ENCODE measurements around the gene SLC38A8. TPM values are rescaled to one million over a fixed set of nuclear protein-coding genes. Genes with fewer than 3 reads are reported as not detected.

Gene SLC38A8
- total RNA-seq, 4 donors from 2014 or later: not detected

DNA sequence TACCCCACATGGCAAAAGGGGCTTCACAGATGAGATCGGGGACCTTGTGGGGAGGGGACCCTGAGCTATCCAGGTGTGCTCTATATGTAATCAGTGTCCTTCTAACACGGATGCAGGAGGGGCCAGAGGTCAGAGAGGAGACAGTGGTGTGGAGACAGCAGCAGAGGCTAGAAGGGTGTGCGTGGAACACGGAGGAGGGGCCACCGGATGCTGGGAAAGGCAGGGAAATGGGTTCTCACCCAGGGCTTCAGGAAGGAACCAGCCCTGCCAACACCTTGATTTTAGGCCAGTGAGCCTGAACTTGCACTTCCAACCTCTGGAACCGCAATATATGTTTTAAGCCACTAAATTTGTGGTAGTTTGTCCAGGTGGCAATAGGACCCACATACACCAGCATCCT is 4.6 kb upstream of the SLC38A8 start:
- ATAC-seq: no peak
- H3K4me3 ChIP-seq: no peak overlapping the region
- no peaks in the 10 kb centered on the region for H3K9me3 ChIP-seq
- H3K36me3 ChIP-seq: peaks cover 0 to 48% of the 10 kb centered on the region in 2 donors
- H3K27ac ChIP-seq: no peak overlapping the region
- H3K4me1 ChIP-seq: peaks cover 0 to 8% (median 0%) of the 10 kb centered on the region in 3 donors
- H3K27me3 ChIP-seq: peaks cover 13% of the 10 kb centered on the region
- WGBS, 2 donors (ENCODE audit: low coverage in 1 of 2): 88% methylated on average over 4 to 6 of the region's 6 CpGs
- TF ChIP-seq, protein P1, sequence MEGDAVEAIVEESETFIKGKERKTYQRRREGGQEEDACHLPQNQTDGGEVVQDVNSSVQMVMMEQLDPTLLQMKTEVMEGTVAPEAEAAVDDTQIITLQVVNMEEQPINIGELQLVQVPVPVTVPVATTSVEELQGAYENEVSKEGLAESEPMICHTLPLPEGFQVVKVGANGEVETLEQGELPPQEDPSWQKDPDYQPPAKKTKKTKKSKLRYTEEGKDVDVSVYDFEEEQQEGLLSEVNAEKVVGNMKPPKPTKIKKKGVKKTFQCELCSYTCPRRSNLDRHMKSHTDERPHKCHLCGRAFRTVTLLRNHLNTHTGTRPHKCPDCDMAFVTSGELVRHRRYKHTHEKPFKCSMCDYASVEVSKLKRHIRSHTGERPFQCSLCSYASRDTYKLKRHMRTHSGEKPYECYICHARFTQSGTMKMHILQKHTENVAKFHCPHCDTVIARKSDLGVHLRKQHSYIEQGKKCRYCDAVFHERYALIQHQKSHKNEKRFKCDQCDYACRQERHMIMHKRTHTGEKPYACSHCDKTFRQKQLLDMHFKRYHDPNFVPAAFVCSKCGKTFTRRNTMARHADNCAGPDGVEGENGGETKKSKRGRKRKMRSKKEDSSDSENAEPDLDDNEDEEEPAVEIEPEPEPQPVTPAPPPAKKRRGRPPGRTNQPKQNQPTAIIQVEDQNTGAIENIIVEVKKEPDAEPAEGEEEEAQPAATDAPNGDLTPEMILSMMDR (IDR thresholded peaks at IDR 0.05): no peak
- TF ChIP-seq EP300 (IDR thresholded peaks at IDR 0.05): no peak

DNA sequence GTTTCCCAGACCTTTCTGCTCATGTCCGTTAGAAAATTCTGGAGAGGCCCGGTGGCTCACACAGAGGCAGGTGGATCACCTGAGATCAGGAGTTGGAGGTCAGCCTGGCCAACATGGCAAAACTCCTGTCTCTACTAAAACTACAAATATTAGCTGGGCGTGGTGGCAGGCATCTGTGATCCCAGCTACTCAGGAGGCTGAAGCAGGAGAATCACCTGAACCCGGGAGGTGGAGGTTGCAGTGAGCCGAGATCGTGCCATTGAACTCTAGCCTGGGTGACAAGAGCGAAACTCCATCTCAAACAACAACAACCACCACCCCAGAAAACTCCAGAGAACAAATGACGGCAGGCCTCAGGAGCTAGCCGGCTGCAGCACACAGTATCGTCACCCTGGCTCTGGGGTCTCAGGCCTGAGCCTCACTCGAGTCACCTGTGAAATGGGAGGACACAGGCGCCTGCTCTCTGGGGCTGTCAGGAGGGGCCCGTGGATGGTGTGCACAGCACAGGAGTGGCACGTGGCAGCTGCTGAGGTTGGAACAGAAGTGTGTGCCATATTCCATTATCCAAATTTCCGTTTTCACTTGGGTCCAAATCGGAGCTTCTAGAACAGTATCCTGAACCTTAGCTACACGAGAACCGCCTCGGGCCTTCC is 3.3 kb upstream of the SLC38A8 start:
- H3K4me1 ChIP-seq: peaks cover 0 to 8% (median 0%) of the 10 kb centered on the region in 3 donors
- no peaks in the 10 kb centered on the region for H3K9me3 ChIP-seq
- TF ChIP-seq POLR2AphosphoS5 (IDR thresholded peaks at IDR 0.05): no peak
- TF ChIP-seq, protein P1 (IDR thresholded peaks at IDR 0.05): no peak
- TF ChIP-seq POLR2A (IDR thresholded peaks at IDR 0.05): no peak
- TF ChIP-seq EP300 (IDR thresholded peaks at IDR 0.05): no peak
- peaks cover 0 to 37% of the 10 kb centered on the region in 2 donors for H3K36me3 ChIP-seq
- 86 to 100% methylated on average over 2 to 8 of the region's 19 CpGs for WGBS, 2 donors (ENCODE audit: low coverage in 1 of 2)
- H3K27me3 ChIP-seq: peaks cover 16% of the 10 kb centered on the region
- no peak overlapping the region for H3K4me3 ChIP-seq
- ATAC-seq: no peak
- H3K27ac ChIP-seq: no peak overlapping the region

DNA sequence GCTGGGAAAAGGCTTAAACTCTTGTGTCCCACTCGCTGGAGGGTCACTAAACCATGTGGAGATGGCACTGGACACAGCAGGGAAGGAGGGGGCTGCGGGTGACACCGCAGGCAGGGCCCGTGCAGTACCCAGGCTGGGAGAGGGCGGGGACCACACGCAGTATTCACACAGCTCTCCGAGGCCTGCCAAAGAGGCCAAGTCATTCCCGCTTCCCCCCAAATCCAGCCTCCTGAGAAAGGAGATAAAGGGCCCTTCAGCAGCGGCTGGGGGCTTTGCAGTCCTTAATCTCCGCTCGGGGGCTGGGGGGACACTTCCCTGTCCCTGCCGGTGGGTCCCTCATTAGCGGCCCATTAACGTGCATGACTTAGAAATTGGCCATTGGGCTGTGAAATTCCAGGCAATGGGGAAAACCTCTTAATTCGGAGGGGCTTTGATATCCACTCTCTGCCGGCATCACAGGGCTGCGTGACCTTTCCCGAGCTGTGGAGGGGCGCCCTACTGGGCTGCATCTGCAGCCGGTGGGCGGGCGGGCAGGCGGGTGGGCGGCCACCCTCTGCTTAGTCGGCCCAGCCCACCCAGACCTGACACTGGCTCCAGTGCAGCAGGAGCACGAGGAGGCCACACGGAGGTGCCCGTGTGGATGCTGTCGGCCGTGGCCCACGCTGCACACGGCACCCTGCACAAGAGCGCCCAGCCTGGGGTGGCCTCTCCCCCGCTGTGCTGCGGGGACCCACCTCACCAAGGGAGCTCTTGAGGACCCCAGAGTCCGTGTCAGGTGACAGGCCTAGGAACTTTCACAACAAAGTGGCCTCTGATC is 2.6 kb upstream of the SLC38A8 start:
- peaks cover 16% of the 10 kb centered on the region for H3K27me3 ChIP-seq
- 37% methylated on average over 5 of the region's 36 CpGs; no CpG with 5 or more reads in 1 of the 2 donors for WGBS, 2 donors (ENCODE audit: low coverage in 1 of 2)
- no peaks in the 10 kb centered on the region for H3K9me3 ChIP-seq
- peaks cover 0 to 8% (median 0%) of the 10 kb centered on the region in 3 donors for H3K4me1 ChIP-seq
- no peak for ATAC-seq
- TF ChIP-seq EP300 (IDR thresholded peaks at IDR 0.05): no peak
- no peak overlapping the region for H3K4me3 ChIP-seq
- peaks cover 0 to 32% of the 10 kb centered on the region in 2 donors for H3K36me3 ChIP-seq
- H3K27ac ChIP-seq: no peak overlapping the region

DNA sequence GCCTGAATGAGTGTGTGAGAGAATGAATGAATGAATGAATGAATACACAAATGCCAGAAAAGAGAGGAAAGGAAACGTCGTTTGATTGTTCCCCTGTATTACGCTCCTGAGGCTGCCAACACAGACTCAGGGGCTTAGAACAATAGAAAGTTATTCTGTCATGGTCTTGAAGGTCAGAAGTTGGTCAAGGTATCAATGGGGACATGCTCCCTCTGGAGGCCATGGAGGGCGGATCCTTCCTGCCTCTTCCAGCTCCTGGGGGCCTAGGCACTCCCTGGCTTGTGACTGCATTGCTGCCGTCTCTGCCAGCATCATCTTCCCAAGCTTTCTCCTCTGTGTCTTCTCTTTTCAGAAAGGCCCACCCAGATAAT is 1.5 kb upstream of the SLC38A8 start:
- Histone ChIP-seq H3K4me1 (peaks cover 0 to 1% (median 0%) of the 10 kb centered on the region in 3 donors), H3K27me3 (peaks cover 20% of the 10 kb centered on the region), H3K9me3 (no peaks in the 10 kb centered on the region), H3K4me3 (no peak overlapping the region), H3K27ac (no peak overlapping the region), H3K36me3 (peaks cover 0 to 21% of the 10 kb centered on the region in 2 donors)
- no peak for TF ChIP-seq EP300 (IDR thresholded peaks at IDR 0.05)
- no peak for TF ChIP-seq POLR2AphosphoS5 (IDR thresholded peaks at IDR 0.05)
- TF ChIP-seq, protein P1 (IDR thresholded peaks at IDR 0.05): peak in 1 of 4 experiments; percentile 19
- ATAC-seq: no peak
- WGBS, 2 donors (ENCODE audit: low coverage in 1 of 2): 47 to 59% methylated on average over 4 to 5 of the region's 5 CpGs

DNA sequence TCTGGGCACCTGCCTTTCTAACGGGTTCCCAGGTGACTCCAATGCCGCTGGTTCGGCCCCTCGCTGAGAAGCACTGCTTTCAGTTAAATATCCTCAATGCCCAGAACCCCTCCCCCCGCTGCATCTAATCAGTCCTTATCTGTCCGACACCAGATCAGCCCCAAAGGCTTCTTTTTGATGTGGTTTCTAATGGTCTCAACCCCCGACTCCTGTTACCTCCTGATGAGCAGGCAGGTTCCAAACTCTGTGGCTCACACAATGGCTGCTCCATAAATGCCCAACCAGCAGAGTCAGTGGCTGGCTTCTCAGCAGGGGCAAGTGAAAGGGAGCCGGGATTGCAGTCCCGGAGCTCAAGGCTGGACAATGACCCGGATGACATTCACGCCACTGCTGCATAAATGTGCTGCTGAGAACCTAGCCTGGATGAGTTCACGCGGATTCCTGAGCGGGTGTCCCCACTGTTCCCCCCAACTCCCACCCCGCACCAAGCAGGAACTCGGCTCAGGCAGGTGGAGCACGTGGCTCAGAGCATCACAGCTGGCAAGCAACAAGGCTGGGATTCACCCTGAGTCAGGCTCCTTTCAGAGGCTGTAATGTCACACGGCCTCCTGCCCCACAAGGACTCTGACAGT is 1.0 kb upstream of the SLC38A8 start:
- TF ChIP-seq POLR2A (IDR thresholded peaks at IDR 0.05) (no peak), EP300 (IDR thresholded peaks at IDR 0.05) (no peak), POLR2AphosphoS5 (IDR thresholded peaks at IDR 0.05) (no peak)
- TF ChIP-seq, protein P1 (IDR thresholded peaks at IDR 0.05): no peak
- no peak overlapping the region for H3K4me3 ChIP-seq
- no peaks in the 10 kb centered on the region for H3K9me3 ChIP-seq
- no peak overlapping the region for H3K27ac ChIP-seq
- no peak for ATAC-seq
- no peaks in the 10 kb centered on the region for H3K4me1 ChIP-seq
- WGBS, 2 donors (ENCODE audit: low coverage in 1 of 2): 50% methylated on average over 4 of the region's 18 CpGs; no CpG with 5 or more reads in 1 of the 2 donors
- H3K27me3 ChIP-seq: peaks cover 23% of the 10 kb centered on the region
- H3K36me3 ChIP-seq: peaks cover 0 to 16% of the 10 kb centered on the region in 2 donors
